A673 (cell line): ENCODE measurements around the gene CREB5.

Experiments
- EZH2 ChIP-seq: fragments of 200-600 bp; sonication (generic); IDR thresholded peaks from 2 replicates; pipeline ENCODE4 v1.6.1; 2017; ENCODE audit warnings: borderline replicate concordance, low read depth, mild to moderate bottlenecking, mixed read lengths, antibody characterized with exemption, low read length; ENCODE audit not compliant: poor library complexity, severe bottlenecking
- TF ChIP-seq, protein P1 (sequence below): fragments of 300-800, 200-600 bp; sonication (generic); conservative IDR thresholded peaks from 2 replicates; pipeline ENCODE4 v1.5.1; 2017; ENCODE audit warnings: low read depth, mild to moderate bottlenecking, antibody characterized with exemption, low read length, moderate library complexity, mixed read lengths

DNA sequence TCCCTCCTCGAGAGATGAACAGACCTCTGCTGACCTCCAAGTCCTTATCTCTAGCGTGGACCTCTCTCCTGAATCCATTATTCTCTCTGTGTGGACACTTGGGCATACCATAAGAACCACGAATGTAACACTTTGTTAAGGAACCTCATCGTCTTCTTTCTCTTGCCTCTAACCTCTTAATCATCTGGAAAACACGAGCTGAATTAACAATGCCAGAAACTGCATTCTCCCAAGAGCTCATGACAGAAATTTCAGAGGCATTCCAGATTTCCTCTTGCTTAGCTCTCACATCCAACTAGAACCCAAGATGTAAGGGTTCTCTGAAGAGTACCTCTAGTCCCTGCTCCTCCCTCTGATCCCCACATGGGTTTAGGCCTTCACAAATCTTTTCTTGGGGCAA is 444.3 kb downstream of the CREB5 start:
- TF ChIP-seq, protein P1, sequence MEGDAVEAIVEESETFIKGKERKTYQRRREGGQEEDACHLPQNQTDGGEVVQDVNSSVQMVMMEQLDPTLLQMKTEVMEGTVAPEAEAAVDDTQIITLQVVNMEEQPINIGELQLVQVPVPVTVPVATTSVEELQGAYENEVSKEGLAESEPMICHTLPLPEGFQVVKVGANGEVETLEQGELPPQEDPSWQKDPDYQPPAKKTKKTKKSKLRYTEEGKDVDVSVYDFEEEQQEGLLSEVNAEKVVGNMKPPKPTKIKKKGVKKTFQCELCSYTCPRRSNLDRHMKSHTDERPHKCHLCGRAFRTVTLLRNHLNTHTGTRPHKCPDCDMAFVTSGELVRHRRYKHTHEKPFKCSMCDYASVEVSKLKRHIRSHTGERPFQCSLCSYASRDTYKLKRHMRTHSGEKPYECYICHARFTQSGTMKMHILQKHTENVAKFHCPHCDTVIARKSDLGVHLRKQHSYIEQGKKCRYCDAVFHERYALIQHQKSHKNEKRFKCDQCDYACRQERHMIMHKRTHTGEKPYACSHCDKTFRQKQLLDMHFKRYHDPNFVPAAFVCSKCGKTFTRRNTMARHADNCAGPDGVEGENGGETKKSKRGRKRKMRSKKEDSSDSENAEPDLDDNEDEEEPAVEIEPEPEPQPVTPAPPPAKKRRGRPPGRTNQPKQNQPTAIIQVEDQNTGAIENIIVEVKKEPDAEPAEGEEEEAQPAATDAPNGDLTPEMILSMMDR = no peak
- TF ChIP-seq EZH2 = no peak
